CD4-positive, alpha-beta T cell treated with Interleukin-15 for 4 hours (primary cell): Measurements from ENCODE around the gene DESI1.
A peak's percentile ranks its signal among the peaks of the same experiment; 100 is the strongest.
"Not testable (repeated sequence)": the region's sequence is repeated elsewhere in the genome, so short reads cannot be mapped to it uniquely, and the experiment has no call there.

ENCODE experiments used
- DNase-seq: peaks from one replicate; pipeline ENCODE4 v3.0.0-alpha.2; 2020; ENCODE audit warnings: low spot score

Gene DESI1

GRCh38 chr22:41634610-41635009, 13.8 kb upstream of the DESI1 start:
- DNase-seq = not testable (repeated sequence)

- DNase-seq = not testable (repeated sequence)
Measured at GRCh38 chr22:41631615-41632014, 10.8 kb upstream of the DESI1 start.

- not testable (repeated sequence) for DNase-seq
Measured at GRCh38 chr22:41631115-41631514, 10.3 kb upstream of the DESI1 start.

- DNase-seq = no peak
Measured at GRCh38 chr22:41625577-41625976, 4.7 kb upstream of the DESI1 start.

- DNase-seq = no peak
Measured at GRCh38 chr22:41621911-41622179, 1.0 kb upstream of the DESI1 start.

- DNase-seq = peak; percentile 100
Measured at GRCh38 chr22:41621099-41621910, 462 bp upstream of the DESI1 start, which contains the start of gene XRCC6. TSS of gene XRCC6 (plus strand) at chr22:41621295. CDS start at chr22:41622005, 710 bp downstream.

DNA sequence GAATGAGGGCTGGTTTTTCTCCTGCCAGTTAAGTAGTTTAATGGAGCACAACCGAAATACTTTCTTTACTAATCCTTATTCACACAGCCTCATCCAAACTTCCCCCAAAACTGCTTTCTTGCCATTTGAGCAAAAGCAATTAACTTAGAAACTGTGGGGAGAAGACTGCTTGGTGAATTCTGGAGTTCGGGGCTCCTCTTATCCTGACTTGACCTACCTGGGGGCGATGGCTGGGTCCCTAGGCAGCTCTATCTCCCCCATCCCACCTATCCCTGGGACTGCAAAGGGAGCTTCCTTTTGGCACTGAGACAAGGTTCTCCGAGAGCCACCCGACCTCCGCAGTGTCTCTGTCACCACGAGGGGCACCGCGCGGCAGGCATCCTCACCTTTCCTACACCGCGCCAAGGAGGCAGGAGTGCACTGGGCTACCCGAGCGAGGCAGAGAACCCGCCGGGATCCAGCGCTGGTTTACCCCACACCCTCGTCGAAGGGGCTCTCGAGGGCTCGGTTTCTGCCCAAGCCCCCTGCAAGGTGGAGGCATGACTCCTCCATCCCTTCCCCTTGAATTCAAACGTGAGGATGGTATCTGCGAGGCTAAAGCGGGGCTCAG, 759 bp downstream of the DESI1 start:
- peak; percentile 12 for DNase-seq

GRCh38 chr22:41613456-41613855, 7.4 kb downstream of the DESI1 start:
- DNase-seq = no peak

DNA sequence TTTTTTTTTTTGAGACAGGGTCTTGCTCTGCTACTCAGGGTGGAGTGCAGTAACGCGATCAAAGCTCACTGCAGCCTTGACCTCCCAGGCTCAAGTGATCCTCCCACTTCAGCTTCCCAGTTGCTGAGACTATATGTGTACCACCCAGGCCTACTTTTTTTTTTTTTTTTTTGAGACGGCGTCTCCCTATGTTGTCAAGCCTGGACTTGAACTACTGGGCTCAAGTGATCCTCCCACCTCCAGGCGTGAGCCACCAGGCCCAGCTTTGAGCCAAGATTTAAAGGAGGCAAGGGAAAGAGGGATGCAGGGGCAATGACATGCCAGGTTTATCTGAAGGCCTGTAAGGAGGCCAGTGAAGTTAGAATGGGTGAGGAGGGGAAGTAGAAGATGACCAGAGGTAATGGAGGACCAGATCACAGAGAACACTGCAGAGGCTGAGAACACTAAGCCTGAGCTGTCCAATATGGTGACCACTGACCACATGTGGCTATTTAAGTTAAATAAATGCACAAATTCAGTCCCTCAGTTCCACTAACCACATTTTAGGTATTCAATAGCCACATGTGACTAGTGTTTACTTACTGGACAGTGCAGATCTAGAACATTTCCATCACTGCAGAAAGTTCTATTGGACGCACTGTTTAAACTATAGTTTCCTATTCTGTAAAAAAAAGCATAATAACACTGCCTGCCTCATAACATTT, 8.1 kb downstream of the DESI1 start:
- DNase-seq = no peak

DNA sequence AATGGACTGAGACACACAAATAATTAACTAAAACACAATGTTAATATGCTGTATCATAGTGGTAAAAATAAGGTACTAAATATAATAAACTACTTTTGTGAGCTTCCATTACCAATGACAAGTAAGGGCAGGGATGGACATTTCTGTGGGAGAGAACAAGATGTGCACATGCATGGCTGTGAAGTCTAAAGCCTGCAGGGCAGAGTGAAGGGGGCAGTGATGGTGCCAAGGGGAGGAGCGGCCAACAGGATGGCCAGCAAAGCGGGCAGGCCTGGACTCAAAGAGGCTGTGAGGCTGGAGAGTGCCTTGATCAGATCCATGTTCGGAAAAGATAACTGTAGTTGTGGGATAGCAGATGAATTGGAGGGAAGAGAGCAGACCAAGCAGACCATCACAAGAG, 12.5 kb downstream of the DESI1 start:
- no peak for DNase-seq

- peak; percentile 71 for DNase-seq
Measured at GRCh38 chr22:41603873-41604332, 16.9 kb downstream of the DESI1 start.

- no peak for DNase-seq
Measured at GRCh38 chr22:41600976-41601375, 19.9 kb downstream of the DESI1 start.

DNA sequence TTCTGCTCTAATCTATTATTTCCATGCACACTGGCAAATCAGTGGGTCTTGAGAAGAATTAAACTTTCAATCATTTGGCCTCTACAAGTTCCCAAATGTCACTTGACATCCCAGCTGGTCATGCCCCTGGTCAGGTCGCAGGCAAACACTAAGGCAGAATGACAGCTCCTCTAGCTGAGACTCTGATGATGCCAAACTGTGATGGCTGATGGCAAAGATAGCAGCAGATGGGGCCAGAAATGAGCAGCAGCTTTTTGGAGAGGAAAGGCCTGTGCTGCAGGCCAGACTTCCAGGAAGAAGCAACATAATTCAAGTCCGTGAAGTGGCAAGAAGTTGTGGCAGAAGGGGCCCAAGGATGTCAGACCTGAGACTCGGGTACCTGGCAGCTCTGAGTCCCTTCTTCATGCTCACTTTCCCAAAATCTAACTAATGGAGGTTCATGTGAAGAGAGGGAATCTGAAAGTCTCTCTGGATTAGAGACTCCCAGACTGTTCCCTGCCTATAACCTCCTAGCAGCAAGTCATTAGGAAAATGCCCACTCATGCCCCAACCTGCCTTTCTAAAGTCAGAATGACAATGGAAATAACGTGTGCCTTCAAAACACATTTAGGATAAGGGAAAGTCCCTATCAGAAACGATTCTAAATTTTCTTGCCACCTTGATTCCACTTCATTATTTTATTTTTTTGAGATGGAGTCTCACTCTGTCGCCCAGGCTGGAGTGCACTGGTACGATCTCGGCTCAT, 21.8 kb downstream of the DESI1 start:
- DNase-seq = no peak

- no peak for DNase-seq
Measured at GRCh38 chr22:41598081-41598480, 22.8 kb downstream of the DESI1 start.

DNA sequence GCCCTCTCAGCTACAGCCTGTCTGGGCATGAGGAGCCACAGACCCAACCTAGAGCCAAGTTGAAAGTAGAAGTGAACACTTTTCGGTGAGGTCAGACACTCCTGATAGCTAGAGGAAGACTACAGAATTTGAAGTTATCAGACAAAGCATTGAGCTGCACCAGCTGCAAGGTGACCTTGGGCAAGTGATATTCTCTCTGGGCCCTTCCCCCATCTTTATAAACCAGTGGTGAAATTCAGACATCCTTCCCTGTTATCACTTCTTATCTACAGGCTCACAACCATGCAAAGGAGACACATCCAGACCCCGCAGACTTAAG, 23.2 kb downstream of the DESI1 start:
- no peak for DNase-seq

- DNase-seq = peak; percentile 23
Measured at GRCh38 chr22:41596776-41597634, 23.8 kb downstream of the DESI1 start.

- no peak for DNase-seq
Measured at GRCh38 chr22:41595703-41596102, 25.1 kb downstream of the DESI1 start.

GRCh38 chr22:41593336-41593960, 27.4 kb downstream of the DESI1 start:
- not testable (repeated sequence) for DNase-seq

GRCh38 chr22:41589391-41590241, 31.2 kb downstream of the DESI1 start, which contains the start of gene PMM1:
TSS of gene PMM1 (minus strand) at chr22:41589840. CDS start at chr22:41589805, 35 bp downstream.
- DNase-seq = peak; percentile 100

DNA sequence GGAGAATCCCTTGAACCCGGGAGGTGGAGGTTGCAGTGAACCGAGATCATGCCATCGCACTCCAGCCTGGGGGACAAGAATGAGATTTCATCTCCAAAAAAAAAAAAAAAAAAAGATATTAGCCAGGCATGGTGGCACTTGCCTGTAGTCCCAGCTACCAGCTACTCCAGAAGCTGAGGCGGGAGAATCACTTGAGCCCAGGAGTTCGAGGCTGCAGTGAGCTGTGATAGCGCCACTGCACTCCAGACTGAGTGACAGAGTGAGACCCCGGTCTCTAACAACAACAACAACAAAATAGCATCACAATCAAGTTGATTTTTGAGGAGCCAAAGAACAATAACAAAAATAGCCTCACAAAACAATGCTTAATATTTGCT, 33.5 kb downstream of the DESI1 start:
- DNase-seq = no peak
